Rectal smooth muscle tissue (tissue), 1 donor: ENCODE results near the gene ECEL1.

ENCODE experiments used
- H3K27ac ChIP-seq: one replicate; pipeline ENCODE4 v1.7.0; 2013; ENCODE audit warnings: low read depth, low read length, inconsistent platforms
- H3K27me3 ChIP-seq: one replicate; pipeline ENCODE4 v1.7.0; 2013; ENCODE audit warnings: low read length; ENCODE audit not compliant: control insufficient read depth, insufficient read depth
- H3K36me3 ChIP-seq: one replicate; pipeline ENCODE4 v1.7.0; 2013; ENCODE audit warnings: low read length; ENCODE audit not compliant: control insufficient read depth, insufficient read depth
- H3K4me1 ChIP-seq: one replicate; pipeline ENCODE4 v1.7.0; 2013; ENCODE audit warnings: low read length; ENCODE audit not compliant: control insufficient read depth, insufficient read depth
- H3K4me3 ChIP-seq: one replicate; pipeline ENCODE4 v1.7.0; 2013; ENCODE audit warnings: low read length
- H3K9ac ChIP-seq: one replicate; pipeline ENCODE4 v1.7.0; 2013; ENCODE audit warnings: low read length

Gene ECEL1

GRCh38 chr2:232527905-232528470, 40.4 kb upstream of the ECEL1 start:
- Histone ChIP-seq H3K27ac (no peak overlapping the region), H3K4me1 (no peaks in the 10 kb centered on the region), H3K27me3 (peaks cover 22% of the 10 kb centered on the region), H3K36me3 (no peaks in the 10 kb centered on the region), H3K4me3 (no peak overlapping the region), H3K9ac (no peak overlapping the region)

- Histone ChIP-seq H3K27me3 (peaks cover 32% of the 10 kb centered on the region), H3K4me3 (no peak overlapping the region), H3K4me1 (no peaks in the 10 kb centered on the region), H3K9ac (no peak overlapping the region), H3K36me3 (no peaks in the 10 kb centered on the region), H3K27ac (no peak overlapping the region)
These were observed 38.8 kb upstream of the ECEL1 start for GRCh38 chr2:232526372-232526941.

GRCh38 chr2:232525791-232526371, 38.2 kb upstream of the ECEL1 start, which contains the start of gene CHRND:
Gene CHRND, plus strand, starts transcription at chr2:232526160. Its CDS starts 56 bp downstream, at chr2:232526216.
- no peaks in the 10 kb centered on the region for H3K4me1 ChIP-seq
- H3K4me3 ChIP-seq, result no peak within 1 kb of the TSS
- H3K27ac ChIP-seq, result no peak within 1 kb of the TSS
- no peak within 1 kb of the TSS for H3K9ac ChIP-seq
- H3K36me3 ChIP-seq, result no peaks in the 10 kb centered on the region
- peaks cover 35% of the 10 kb centered on the region for H3K27me3 ChIP-seq

- H3K4me3 ChIP-seq, result no peak overlapping the region
- H3K4me1 ChIP-seq, result no peaks in the 10 kb centered on the region
- no peak overlapping the region for H3K27ac ChIP-seq
- H3K36me3 ChIP-seq, result no peaks in the 10 kb centered on the region
- no peak overlapping the region for H3K9ac ChIP-seq
- peaks cover 35% of the 10 kb centered on the region for H3K27me3 ChIP-seq
These were observed 37.6 kb upstream of the ECEL1 start for GRCh38 chr2:232525199-232525598.

- Histone ChIP-seq H3K4me1 (no peaks in the 10 kb centered on the region), H3K27ac (no peak overlapping the region), H3K27me3 (peaks cover 35% of the 10 kb centered on the region), H3K9ac (no peak overlapping the region), H3K36me3 (no peaks in the 10 kb centered on the region), H3K4me3 (no peak overlapping the region)
These were observed 37.1 kb upstream of the ECEL1 start for GRCh38 chr2:232524771-232525170.

GRCh38 chr2:232523682-232524597, 36.3 kb upstream of the ECEL1 start:
- H3K4me1 ChIP-seq, result no peaks in the 10 kb centered on the region
- no peak overlapping the region for H3K4me3 ChIP-seq
- no peak overlapping the region for H3K27ac ChIP-seq
- H3K9ac ChIP-seq, result no peak overlapping the region
- peaks cover 32% of the 10 kb centered on the region for H3K27me3 ChIP-seq
- H3K36me3 ChIP-seq, result no peaks in the 10 kb centered on the region

- Histone ChIP-seq H3K4me1 (no peaks in the 10 kb centered on the region), H3K9ac (no peak overlapping the region), H3K4me3 (no peak overlapping the region), H3K27ac (no peak overlapping the region), H3K36me3 (no peaks in the 10 kb centered on the region), H3K27me3 (peaks cover 31% of the 10 kb centered on the region)
These were observed 35.7 kb upstream of the ECEL1 start for GRCh38 chr2:232523402-232523681.

GRCh38 chr2:232522623-232523401, 35.2 kb upstream of the ECEL1 start:
- H3K27me3 ChIP-seq, result peaks cover 31% of the 10 kb centered on the region
- H3K27ac ChIP-seq, result no peak overlapping the region
- H3K4me3 ChIP-seq, result no peak overlapping the region
- H3K9ac ChIP-seq, result no peak overlapping the region
- no peaks in the 10 kb centered on the region for H3K36me3 ChIP-seq
- no peaks in the 10 kb centered on the region for H3K4me1 ChIP-seq

- Histone ChIP-seq H3K27me3 (peaks cover 31% of the 10 kb centered on the region), H3K4me3 (no peak overlapping the region), H3K4me1 (no peaks in the 10 kb centered on the region), H3K9ac (no peak overlapping the region), H3K27ac (no peak overlapping the region), H3K36me3 (no peaks in the 10 kb centered on the region)
These were observed 34.5 kb upstream of the ECEL1 start for GRCh38 chr2:232521959-232522622.

GRCh38 chr2:232521098-232521497, 33.5 kb upstream of the ECEL1 start:
- Histone ChIP-seq H3K27me3 (peaks cover 31% of the 10 kb centered on the region), H3K9ac (no peak overlapping the region), H3K4me1 (no peaks in the 10 kb centered on the region), H3K27ac (no peak overlapping the region), H3K4me3 (no peak overlapping the region), H3K36me3 (no peaks in the 10 kb centered on the region)

GRCh38 chr2:232520489-232520888, 32.9 kb upstream of the ECEL1 start:
- Histone ChIP-seq H3K36me3 (no peaks in the 10 kb centered on the region), H3K27ac (no peak overlapping the region), H3K27me3 (peaks cover 31% of the 10 kb centered on the region), H3K4me1 (no peaks in the 10 kb centered on the region), H3K9ac (no peak overlapping the region), H3K4me3 (no peak overlapping the region)
